Stimulated activated CD4-positive, alpha-beta T cell treated with anti-CD3 and anti-CD28 coated beads, Interleukin-1b, Interleukin-23, amount 100 ng/mL, for 1 hour (primary cell): ENCODE results near the gene BATF.

ENCODE experiments used
- DNase-seq, 2 donors: peaks; one replicate each; pipeline ENCODE4 v3.0.0-alpha.2; 2020; ENCODE audit warnings: low read depth in 2 of 2

The BATF gene

DNA sequence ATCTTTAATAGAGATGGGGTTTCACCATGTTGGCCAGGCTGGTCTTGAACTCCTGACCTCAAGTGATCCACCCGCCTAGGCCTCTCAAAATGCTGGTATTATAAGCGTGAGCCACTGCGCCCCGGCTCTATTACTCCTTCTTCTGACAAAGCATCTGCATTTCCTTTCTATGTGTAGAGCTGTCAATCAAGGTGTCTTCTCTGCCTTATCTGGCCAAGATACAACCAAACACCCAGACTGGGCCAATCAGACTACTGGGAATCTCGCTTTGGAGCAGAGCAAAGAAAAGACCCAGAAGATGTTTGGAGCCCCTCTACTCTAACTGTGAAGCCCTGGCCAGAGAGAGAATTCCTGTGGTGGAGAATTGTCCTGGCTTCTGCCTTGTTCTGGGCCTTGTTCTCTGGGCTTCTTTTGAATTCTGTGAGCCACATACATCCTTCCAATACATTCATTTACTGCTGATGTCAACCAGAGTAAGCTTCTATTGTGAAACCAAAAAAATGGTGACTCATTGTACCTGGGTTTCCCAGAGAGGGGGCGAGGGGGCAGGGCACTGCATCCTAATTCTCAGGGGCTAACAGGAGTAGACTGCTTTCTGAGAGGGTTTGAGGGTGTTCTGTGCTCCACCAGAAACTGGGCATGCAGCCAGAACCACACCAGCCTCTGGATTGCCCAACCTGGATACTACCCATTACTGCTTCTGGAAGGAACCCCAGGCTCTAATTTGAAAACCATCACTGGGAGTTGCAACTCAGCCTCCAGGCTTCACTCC, 37.4 kb downstream of the BATF start:
- no peak for DNase-seq

DNA sequence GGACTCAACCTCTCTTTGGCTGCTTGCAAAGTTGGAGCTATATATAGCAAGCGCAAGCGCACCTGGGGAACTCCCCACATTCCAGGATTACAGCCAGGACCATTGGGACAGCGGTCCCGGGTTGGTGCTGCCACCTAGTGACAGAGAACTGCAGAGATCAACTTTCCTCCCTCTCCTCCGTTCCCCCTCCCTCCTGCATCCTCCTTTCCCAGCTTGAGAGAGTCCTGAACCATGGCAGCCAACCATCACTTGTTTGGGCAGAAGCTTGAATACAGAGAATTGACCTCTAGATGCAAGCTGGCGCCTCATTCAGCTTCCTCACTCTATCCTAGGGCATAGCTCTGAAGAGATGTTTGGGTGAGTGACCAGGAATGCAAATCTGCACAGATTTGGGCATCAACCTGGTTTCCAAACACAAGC, 38.8 kb downstream of the BATF start:
- DNase-seq, result no peak

DNA sequence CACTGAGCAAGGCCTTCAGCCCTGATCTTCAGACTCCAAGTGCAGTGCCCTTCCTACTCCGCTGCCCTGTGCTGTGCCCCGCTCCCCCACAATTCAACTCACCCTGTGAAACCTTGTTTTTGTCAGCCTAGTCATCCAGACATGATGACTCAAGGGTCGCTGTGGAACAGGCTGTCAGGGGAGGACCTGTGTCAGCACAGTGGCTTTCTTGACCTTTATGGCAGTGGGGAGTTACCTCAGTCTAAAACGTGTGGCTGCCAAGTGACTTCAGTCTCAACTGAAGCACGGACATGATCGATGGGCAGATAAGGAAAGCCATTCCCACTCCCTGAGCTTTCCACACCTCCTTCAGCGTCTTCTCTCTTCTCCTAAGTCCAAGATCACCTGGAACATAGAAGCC, 39.8 kb downstream of the BATF start:
- no peak for DNase-seq

DNA sequence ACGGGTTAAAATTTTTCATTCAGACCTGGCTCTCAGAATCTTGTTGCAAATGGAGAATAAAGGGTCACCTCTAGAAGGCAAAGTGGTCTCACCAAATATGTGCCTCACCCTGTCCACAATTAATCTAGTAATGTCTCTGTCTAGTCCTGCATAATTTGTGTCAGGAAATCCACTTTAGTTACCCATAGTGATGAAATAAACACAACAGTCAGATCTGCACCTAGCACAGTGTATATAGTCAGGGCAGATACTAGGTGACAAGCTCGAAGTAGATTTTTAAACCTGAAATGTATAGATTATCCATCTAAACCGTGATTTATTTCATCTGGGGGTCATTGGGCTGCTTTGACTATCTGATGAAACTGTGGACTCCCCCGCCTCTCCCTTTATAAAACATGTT, 40.2 kb downstream of the BATF start:
- no peak for DNase-seq

DNA sequence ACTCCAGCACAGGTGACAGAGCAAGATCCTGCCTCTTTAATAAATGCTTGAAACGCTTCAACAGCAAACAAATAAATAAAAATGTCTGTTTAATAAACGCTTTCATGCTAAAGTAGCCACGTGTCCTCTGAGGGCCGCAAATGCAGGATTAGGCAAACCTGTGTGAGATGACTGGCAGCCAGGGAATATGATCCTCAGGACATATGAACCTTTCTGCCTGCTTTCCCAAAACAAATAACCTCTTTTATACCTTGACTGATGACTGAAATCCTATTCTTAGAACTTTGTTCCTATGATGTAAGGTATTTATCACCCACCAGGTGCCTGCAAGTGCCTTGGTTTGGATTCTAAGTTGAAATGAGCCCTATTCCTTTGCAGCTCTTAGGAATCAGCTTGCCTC, 41.7 kb downstream of the BATF start:
- no peak for DNase-seq

DNA sequence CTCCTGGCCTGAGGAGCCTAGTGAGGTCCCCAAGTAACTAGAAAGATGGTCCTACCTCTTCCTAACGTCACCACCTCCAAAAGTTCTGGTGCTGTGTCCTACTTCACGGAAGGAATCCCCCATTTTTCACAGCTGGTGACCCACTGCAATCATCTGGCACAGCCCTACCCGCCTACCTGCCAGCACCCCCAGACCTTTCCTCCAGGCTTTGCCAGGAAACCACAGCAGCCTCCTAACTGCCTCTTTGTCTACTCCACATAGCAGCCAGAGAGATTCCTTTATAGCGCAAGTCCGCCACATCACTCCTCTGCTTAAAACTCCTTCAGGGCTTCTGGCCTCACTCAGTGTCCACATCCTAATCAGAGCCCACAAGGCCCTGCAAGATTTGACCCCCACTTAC, 42.8 kb downstream of the BATF start:
- DNase-seq, result no peak

DNA sequence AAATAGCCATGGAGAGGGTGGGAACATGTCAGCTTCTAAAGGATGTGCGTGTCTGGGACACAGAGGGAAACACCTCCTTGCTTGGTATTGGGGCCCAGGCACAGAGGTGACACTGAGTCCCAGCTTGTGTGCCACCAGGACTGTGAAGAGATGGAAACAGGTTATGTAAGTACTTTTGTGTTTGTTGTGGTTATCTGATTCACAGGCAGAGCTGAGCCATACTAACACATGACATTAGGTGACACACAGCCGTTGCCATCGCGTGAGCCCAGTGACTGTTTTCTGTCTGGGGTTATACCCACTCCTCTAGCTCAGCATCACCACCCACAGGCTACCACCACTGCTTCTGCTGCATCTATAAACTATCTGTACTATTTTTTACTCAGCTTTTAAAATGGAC, 44.1 kb downstream of the BATF start:
- DNase-seq, result peak; percentile 59

DNA sequence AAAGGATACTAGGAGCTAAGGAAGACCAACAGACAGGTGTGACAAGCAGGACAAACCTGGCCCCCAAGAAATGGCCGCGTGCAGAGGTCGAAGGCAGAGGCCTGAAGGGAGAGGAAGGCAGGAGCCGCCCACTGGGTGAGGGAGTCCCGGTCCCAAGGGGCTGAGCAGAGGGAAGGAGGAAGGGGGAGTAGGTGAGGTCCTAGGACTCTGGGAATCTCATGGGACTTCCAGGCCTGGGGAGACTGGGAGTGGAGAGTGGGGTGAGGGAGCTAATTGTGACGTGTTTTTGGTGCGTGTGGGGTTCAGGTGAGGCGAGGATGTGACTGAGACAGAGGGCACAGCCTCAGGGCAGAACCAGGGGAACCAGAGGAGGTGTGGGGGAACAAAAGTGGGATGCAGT, 44.5 kb downstream of the BATF start:
- no peak for DNase-seq

DNA sequence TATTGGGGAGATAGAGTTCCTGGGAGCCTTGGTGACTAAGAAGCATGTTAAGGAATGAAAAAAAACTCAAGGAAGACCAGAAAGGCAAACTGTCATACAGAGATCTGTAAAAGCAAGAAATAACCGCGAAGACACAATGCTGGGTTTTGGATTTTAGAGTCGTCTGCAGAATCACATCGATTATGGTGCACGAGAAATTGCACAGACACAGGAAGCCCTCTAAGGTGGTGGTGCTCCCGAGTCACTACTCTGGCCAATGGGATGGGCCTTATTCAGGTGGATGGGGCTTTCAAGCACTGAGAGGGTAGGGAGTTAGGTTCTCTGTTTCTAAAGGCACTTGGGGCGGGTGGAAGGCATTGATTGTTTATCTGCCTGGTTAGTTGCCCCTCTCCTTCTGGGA, 45.9 kb downstream of the BATF start:
- DNase-seq, result no peak

DNA sequence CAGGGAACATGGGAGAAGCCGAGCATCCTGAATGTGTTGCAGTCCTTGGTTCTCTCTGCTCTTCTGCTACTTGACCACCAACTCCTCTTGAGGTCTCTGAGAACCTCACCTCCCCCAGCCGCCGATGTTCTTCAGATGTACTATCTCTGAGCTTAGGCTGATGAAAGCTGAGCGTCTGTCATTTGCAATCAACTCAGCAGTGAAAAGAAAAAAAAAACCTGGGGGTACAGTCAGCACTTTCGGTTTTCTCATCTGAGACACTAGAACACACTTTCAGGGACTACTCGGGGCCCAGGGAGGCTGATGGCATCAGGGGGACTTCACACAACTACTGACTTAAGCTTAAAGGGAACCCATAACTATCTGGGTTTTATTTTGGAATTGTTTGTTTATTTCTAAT, 46.5 kb downstream of the BATF start:
- DNase-seq, result no peak

DNA sequence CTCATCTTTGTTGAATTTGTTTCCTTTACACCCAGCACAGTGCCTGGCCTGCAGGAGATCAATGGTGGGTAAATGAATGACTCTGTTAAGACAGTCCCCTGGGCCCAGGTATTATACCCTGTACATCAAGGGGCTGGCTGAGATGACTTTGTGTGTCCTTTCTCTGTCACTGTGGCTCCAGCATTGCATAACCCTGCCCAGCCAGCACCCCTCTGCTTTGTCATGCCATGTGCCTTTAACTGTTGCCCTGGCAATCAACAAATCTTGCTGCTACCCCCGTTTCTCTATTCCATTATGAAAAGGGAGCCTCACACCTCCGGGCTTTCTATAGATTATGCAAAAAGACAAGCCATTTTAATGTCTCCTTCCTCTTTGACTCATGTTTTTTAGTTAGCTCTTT, 48.5 kb downstream of the BATF start:
- no peak for DNase-seq

DNA sequence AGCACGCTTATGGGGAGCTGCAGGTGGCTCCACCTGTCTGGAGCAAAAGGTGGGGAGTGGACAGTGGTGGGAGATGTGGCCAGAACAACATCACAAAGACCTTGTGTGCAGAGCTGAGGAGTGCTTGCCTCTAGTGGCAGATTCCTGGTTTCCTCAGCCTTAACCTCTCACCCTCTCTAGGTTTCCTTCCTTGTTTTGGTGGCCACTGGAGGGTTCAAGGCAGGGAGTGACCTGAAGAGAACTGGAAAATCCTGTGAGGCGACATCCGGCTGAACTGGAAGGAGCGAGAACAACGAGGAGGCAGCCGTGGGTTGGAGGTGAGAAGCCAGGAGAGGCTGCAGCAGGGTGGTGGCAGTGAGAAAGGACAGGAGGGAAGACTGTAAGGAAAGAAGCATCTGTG, 49.8 kb downstream of the BATF start:
- no peak for DNase-seq

DNA sequence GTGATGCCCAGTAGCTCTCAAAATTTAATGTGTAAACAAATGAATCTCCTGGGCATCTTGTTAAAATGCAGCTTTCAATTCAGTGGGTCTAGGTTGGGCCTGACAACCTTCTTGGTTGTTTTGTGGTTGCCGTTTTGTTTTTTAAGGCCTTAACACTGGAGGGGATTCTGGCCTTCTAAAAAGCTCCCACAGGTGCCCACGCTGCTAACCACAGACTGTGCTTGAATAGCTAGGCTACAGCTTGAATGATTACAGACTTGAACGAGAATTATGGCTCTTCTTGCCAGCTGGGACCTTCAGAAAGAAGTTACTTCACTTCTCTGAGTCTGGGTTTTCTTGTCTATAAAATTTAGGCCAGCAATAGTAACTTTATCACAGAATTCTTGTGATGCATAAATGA, 54.8 kb downstream of the BATF start:
- no peak for DNase-seq

DNA sequence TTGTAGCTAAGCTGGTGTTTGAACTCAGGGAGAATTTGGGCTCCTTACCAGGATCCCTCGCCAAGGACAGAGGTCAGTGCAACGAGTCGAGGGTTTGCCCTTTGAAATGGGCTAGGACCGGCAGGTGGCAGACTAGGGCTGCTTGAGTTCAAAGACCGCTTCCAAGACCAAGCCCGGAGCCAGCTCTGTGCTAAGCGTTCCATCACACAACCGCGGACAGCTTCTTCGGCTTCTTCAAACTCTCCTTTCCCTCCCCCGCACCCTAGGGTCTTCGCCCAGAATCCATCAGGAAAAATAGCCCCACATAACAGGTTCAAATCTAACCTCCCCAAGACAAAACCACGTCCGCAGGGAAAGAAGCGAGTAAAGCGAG, 55.4 kb downstream of the BATF start:
- peak in 1 of 2 donors; percentile 34 for DNase-seq

DNA sequence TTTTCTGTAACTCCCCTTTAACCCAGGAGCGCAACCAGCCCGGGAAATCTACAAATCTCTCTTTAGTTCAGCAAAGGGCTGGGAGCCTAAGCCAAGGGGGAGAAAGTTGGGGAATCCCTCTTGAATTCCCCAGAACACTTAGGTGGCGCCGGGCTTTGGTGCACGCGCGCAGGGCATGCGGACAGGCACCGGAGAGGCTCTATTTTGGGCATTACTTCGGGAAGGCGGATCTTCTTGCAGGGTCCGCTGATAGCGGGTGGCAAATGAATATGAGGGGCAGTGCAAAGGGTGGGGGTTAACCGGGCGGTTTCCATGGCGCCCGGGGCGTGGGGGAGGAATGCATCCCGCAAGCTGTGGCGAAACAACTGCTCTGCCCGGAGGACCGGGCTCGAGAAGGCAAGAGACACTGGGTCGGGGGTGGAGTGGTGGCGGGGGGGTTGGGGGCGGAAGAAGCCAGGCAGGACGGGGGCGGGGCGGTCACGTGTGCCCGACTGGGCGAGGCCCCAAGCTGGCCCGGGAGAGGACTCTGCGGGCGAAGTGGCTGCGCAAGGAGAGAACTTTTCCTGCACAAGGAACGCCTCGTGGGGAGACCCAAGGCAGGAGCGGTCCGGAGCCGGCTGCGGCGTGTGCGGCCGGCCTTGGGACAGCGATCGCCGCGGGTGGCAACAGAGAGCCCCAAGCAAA, 56.0 kb downstream of the BATF start, which contains the start of gene FLVCR2:
FLVCR2 (plus strand) TSS at position 519 of the 684 bp plus-strand sequence. CDS start 353 bp downstream, outside the sequence.
- peak in 1 of 2 donors; percentile 27 for DNase-seq

DNA sequence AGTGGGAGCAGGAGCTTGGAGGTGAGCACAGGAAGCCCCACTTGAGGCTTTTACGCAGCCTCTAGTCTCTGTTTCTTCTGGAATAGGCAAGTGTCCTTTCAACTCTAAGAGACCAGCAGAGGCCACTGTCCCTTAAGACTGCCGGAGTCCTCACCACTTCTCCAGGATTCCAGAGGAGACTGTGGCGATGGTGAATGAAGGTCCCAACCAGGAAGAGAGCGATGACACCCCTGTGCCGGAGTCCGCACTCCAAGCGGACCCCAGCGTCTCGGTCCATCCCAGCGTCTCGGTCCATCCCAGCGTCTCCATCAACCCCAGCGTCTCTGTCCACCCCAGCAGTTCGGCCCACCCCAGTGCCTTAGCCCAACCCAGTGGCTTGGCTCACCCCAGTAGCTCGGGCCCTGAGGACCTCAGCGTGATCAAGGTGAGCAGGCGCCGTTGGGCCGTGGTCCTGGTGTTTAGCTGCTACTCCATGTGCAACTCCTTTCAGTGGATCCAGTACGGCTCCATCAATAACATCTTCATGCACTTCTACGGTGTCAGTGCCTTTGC, 56.6 kb downstream of the BATF start:
- DNase-seq, result no peak

DNA sequence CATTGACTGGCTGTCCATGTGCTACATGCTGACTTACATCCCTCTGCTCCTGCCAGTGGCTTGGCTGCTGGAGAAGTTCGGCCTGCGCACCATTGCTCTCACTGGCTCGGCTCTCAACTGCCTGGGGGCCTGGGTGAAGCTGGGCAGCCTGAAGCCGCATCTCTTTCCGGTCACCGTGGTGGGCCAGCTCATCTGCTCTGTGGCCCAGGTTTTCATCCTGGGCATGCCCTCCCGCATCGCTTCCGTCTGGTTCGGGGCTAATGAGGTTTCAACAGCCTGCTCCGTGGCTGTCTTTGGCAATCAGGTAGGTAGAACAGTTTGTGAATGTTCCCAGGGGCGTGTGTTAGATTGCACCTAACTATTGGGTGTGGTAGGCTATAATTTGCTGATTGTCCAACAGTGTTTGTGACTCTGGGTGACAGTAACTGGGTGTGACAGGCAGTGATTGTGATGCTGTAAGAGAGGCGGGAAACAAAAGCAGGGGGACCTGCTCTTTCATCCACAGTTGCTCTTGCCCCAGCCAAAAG, 57.1 kb downstream of the BATF start:
- DNase-seq, result no peak

DNA sequence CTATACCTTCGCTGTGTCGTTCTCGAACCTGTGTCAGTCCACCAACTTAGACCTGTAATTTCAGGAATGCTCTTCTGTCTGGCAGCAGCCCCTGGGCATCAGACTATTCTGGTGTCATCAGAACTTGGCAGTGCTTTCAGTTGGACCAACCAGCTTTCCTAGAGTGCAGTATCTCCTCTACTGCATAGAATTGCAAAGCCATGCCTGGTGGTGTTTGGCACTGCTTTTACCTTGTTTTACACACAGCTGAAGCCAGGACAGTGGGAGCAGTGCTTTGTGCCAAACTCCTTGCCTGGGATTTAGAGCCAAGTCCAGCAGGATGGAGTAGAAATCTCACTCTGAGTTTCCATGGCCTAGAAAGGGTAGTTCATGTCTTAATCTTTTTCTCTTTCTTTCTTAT, 57.6 kb downstream of the BATF start:
- no peak for DNase-seq

DNA sequence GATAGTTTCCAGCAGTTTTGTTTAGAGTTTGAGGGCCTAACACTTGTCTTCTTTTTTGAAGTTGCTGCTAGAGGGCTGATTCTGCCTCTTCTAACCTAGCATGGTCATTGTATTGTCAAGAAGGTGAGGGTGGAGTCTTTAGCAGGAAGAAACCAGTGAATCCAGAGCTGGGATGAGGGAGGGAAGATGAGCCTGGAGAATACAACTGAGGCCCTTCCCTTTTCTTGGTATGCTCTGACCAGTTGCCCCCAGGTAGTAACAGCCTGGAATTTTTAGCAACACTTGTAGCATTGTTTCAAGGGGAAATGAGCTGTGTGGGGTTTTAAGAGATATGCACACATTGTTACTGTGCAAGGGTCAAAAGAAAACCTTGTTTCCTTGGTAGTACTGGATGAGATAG, 65.1 kb downstream of the BATF start:
- no peak for DNase-seq

DNA sequence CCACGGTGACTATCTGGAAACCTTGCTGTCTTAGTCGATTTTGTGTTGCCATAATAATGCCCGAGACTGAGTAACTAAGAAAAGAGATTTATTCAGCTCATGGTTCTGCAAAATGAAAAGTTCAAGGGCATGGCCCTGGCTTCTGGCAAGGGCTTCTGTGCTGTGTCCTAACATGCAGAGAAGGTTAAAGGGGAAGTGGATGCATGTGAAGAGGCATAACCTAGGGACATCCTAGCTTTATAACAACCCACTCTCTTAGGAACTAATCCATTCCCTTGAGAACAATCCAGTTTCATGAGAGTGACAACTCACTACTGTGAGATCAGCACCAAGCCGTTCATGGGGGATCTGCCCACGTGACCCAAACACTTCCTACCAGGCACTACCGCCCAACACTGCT, 67.7 kb downstream of the BATF start:
- DNase-seq, result no peak

DNA sequence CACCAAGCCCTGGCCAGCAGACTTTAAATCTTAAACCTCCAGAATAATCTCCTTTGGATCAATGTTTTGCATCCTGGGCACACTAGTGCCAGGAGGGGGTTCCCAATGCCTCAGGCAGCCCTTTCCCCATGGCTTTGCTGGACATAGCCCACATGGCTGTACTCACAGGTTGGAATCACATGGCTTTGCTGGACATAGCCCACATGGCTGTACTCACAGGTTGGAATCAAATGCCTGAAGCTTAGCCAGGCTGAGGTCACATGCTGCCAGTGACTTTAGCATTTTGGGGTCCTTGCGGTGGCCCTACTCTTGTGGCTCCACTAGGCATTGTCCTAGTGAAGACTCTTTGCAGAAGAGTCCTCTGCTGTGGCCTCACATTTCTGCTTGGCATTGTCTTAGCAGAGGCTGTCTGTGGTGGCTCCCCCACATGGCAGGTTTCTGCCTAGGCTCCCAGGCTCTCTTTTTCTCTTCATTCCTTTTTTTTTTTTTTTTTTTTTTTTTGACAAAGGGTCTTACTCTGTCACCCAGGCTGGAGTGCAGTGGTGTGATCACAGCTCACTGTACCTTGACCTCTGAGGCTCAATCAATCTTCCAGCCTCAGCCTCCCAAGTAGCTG, 69.2 kb downstream of the BATF start:
- no peak for DNase-seq

DNA sequence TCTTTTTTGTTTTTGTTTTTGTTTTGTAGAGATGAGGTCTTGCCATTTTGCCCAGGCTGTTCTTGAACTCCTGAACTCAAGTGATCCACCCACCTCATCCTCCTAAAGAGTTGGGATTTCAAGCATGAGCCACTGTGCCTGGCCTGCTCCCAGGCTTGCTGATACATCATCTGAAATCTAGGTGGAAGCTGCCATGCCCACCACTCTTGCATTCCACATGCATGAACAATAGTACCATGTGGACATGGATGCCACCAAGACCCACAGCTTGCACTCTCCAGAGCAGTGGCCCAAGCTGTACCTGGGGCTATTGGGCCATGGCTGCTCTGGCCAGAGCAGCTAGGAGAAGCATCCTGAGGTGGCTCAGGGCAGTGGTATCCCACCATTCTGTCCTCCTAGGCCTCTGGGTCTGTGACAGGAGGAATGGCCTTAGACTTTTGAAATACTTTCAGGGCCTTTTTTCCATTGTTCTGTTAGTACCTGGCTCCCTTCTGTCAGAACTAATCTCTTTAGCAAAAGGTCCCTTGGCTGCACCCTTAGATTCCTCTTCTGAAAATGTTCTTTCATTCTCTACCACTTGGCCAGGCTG, 69.8 kb downstream of the BATF start:
- DNase-seq, result no peak
